Activated T-cell treated with anti-CD3 and anti-CD28 coated beads, Interleukin-2, amount 50 U/mL, for 4 hours (primary cell): Measurements from ENCODE around the gene PTPRT. TPM values are rescaled to one million over a fixed set of nuclear protein-coding genes. Genes with fewer than 3 reads are reported as not detected.
A peak's percentile ranks its signal among the peaks of the same experiment; 100 is the strongest.

ENCODE experiments used
- ATAC-seq, 2 donors: fragments of 200-7000 bp; cut with Tn5 transposase; one replicate each; pipeline ENCODE4 v1.10.0; 2021
- DNase-seq: peaks from one replicate; pipeline ENCODE4 v3.0.0-alpha.2; 2020
- H3K27me3 Mint-ChIP-seq: one replicate; pipeline ENCODE4 v1.8.0; 2021; ENCODE audit warnings: low read depth, mixed read lengths
- H3K36me3 Mint-ChIP-seq: one replicate; pipeline ENCODE4 v1.8.0; 2022; ENCODE audit warnings: mixed read lengths; ENCODE audit not compliant: insufficient read depth
- H3K4me1 Mint-ChIP-seq: one replicate; pipeline ENCODE4 v1.8.0; 2021; ENCODE audit warnings: low read depth, mixed read lengths
- H3K4me3 Mint-ChIP-seq: one replicate; pipeline ENCODE4 v1.8.0; 2021; ENCODE audit warnings: mild to moderate bottlenecking, moderate library complexity, mixed read lengths
- H3K9me3 Mint-ChIP-seq: one replicate; pipeline ENCODE4 v1.8.0; 2021; ENCODE audit warnings: mixed read lengths
- total RNA-seq, 3 donors: library from RNA; stranded (reverse); gene quantifications; one replicate each; pipeline ENCODE4 v1.2.1, GENCODE V29; 2021

Gene PTPRT
- total RNA-seq, 3 donors from 2014 or later = not detected

DNA sequence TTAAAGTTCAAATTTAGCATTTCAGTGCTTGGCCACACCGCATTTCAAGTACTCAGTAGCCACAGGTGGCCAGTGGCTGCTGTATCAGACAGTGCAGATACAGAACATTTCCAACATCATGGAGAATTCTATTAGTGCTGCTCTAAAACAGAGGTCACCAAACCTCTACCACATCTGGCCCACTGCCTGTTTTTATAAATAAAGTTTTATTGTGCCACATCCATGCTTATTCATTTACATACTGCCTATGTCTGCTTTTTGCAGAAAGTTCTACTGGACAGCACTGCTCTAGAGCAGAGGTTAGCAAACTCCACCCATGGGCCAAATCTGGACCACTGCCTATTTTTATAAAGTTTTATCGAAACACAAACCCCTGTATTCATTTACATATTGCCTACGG, 3.7 kb upstream of the PTPRT start:
- DNase-seq (no peak), ATAC-seq (no peak)
- H3K4me1 Mint-ChIP-seq = peaks cover under 1% of the 10 kb centered on the region
- H3K4me3 Mint-ChIP-seq = no peak overlapping the region
- peaks cover 37% of the 10 kb centered on the region for H3K27me3 Mint-ChIP-seq
- H3K9me3 Mint-ChIP-seq = no peaks in the 10 kb centered on the region
- no peaks in the 10 kb centered on the region for H3K36me3 Mint-ChIP-seq

DNA sequence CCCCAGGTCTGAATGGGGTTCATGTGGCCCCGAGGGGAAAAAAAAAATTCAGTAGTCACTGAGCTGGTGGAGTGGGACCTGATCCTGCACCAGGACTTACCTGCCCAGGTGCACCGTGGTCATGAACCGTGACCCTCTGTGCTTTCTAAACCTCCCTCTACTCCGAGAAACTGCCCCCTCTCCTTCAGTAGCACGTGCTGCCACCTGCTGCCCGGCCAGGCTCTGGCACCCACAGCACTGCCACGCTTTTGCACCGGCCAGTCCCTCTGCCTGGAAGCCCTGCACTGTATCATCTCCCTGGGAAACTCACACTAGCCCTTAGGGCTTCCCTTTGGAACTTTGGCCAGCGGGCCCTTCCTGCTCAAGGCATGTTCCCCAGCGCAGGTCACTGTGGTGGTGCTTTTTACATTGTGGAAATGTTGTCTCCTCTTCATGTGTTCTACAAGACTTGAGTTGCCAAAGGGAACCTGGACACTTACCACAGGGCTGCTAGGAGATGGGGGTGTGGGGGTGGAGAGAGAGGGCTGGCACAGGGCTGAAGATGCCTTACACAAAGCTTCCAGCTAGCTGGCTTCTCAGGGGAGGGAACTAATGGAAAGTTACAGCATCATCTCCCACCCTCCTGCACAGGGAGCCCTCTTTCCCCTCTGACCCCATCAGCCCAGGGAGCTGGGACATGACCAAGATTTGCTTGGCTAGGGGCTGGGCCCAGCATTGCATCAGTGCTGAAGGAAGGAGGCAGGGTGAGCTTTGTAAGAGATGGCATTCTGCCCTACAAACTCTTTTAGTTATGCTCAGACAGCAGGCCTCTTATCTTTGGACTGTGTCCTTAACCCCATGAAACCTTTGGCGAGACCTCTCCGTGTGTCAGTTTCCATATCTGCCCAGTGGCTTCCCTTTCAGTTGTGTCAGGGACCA, 2.5 kb upstream of the PTPRT start:
- Mint-ChIP-seq H3K4me1 (peaks cover 4% of the 10 kb centered on the region), H3K27me3 (peaks cover 47% of the 10 kb centered on the region), H3K36me3 (no peaks in the 10 kb centered on the region), H3K4me3 (no peak overlapping the region), H3K9me3 (no peaks in the 10 kb centered on the region)
- DNase-seq = no peak
- ATAC-seq = no peak

DNA sequence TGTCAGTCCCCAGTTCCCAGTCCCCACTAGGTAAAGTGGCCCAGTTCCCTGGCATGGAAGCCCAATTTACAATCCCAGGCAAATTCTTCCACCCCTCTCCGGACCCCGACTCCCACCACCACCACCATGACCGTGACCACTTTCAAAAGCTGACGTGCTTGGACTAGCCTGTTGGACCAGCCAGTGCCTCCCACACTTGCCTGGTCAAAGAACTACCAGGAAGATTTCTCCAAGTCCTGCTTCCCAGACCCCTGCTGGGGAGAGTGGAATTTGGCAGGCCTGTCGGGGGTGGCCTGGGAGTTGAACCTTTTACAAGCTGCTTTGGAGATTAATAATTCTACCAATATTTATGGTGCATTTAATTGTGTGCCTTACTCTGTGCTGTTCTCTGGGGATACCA, 1.4 kb upstream of the PTPRT start:
- DNase-seq = no peak
- H3K36me3 Mint-ChIP-seq = no peaks in the 10 kb centered on the region
- H3K4me3 Mint-ChIP-seq = no peak overlapping the region
- no peaks in the 10 kb centered on the region for H3K9me3 Mint-ChIP-seq
- ATAC-seq = no peak
- peaks cover 54% of the 10 kb centered on the region for H3K27me3 Mint-ChIP-seq
- H3K4me1 Mint-ChIP-seq = peaks cover 4% of the 10 kb centered on the region

DNA sequence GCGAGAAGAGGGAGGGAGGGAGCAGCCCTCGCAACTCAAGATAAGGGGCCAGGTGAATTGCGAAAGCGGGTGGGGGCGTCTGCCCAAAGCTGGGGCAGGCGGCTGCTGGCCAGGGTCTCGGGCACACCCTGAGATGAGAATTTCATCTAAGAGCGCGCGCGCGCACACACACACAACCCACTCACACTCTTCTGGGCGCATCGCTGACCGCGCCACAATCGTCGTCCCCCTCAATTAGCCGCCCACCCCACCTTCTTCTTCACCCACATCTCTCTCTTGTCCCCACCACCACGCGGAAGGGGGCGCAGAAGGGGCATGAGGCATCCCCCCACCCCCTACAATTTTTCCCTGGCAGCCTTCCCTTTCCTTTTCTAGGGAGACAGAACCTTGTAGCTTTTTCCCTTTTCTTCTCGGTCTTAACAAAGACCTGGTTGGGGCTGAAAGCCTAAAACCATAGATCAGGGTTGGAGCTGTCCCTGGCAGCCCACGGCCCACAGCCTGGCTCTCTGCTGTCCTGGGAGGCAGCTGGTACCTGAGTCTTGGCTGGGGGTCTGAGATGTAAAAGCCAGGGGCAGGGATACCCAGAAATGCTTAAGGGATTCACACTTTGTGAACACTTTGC, 737 bp upstream of the PTPRT start:
- ATAC-seq (no peak), DNase-seq (no peak)
- Mint-ChIP-seq H3K4me1 (peaks cover 4% of the 10 kb centered on the region), H3K27me3 (peaks cover 55% of the 10 kb centered on the region), H3K36me3 (no peaks in the 10 kb centered on the region), H3K9me3 (no peaks in the 10 kb centered on the region), H3K4me3 (no peak overlapping the region)

DNA sequence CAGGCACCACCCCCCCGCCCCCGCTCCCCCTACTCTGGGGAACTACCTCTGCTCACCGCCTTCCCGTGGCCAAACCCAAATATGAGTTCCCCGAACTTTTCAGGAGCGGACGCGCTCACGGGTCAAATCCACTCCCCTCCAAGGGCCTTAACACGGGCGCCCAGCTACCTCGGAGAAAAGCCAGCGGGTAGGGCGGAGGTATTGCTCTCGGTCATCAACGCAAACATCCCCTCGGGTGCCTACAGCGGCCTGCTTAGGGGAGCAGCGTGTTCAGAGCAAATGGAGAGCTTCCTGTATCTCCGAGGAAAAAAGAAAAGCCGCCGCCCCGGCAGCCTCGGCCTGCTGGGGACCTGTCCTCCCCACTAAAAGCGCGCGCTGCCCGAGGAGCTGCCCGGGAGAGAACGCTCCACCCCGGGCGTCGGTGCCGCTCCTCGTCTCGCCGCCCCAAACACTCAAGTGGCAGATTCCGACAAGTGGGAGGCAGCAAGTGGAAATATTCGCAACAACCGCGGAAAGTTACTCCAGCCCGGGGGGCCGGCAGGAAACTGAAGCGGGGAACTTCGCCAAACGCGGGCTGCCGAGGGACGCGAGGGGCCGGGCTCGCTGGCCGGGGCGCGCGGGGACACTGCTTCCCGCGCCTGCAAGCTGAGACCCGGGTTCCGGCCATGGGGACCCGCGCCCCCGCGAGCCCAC, 699 bp downstream of the PTPRT start:
- no peak for DNase-seq
- no peak for ATAC-seq
- Mint-ChIP-seq H3K4me1 (peaks cover 4% of the 10 kb centered on the region), H3K4me3 (no peak overlapping the region), H3K9me3 (no peaks in the 10 kb centered on the region), H3K36me3 (no peaks in the 10 kb centered on the region), H3K27me3 (peaks cover 58% of the 10 kb centered on the region)

DNA sequence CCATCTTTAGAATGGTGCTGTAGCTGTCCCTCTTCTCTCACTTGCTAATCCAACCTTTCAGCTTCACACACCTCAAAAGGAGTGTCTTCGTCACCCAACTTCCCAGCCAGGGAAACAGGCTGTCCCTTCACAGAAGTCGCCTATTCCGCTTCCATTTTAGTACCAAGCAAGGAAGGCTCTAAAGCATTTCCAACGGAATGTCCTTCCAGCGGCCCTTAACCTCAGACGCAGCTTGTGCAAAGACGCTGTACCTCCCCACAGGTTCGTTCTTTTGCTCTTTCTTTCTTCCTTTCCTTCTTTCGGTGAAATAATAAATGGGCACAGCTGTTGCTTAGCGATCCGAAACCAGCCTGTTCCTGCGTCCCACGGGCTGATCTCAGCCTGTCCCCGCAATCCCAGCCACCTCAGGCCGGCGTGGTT, 1.5 kb downstream of the PTPRT start:
- no peaks in the 10 kb centered on the region for H3K36me3 Mint-ChIP-seq
- ATAC-seq (no peak), DNase-seq (no peak)
- no peaks in the 10 kb centered on the region for H3K9me3 Mint-ChIP-seq
- peaks cover 4% of the 10 kb centered on the region for H3K4me1 Mint-ChIP-seq
- H3K27me3 Mint-ChIP-seq = peaks cover 58% of the 10 kb centered on the region
- no peak overlapping the region for H3K4me3 Mint-ChIP-seq

DNA sequence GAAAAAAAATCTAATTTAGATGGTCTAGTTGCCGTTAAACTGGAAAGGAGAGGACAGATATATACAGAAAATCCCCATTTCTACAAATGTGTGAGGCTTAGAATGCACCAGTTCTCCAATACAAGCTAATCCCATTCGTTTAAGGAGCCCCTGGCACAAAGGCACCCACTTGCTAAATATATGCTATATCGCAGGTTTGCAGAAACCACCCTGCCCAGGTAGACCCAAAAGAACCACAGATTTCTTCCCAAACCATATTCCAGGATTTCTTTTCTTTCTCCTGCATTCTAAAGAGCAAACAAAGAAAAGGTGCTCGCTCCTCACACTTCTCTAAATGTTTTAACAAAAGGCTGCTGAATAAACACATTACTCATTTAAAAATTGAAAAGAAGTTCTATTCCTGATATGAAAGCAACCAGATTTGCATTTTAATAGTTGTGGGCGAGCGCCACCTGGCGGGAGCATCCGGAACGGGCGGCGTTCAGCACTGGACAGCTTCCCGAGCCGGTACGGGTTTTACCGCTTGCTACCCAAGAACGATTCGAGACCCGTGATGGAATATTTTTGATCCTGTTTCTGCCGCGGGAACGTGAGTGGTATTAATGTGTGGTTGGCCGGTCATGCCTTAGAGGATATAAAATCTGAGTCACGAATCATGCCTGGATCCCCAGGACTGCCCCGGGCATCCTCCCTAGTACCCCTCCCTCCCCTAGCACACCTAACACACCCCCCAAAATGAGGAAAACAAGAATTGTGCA, 2.1 kb downstream of the PTPRT start:
- DNase-seq = peak; percentile 23
- peak in 1 of 2 donors; percentile 61 for ATAC-seq
- H3K27me3 Mint-ChIP-seq = peaks cover 53% of the 10 kb centered on the region
- H3K9me3 Mint-ChIP-seq = no peaks in the 10 kb centered on the region
- no peak overlapping the region for H3K4me3 Mint-ChIP-seq
- no peaks in the 10 kb centered on the region for H3K36me3 Mint-ChIP-seq
- H3K4me1 Mint-ChIP-seq = peaks cover 4% of the 10 kb centered on the region

DNA sequence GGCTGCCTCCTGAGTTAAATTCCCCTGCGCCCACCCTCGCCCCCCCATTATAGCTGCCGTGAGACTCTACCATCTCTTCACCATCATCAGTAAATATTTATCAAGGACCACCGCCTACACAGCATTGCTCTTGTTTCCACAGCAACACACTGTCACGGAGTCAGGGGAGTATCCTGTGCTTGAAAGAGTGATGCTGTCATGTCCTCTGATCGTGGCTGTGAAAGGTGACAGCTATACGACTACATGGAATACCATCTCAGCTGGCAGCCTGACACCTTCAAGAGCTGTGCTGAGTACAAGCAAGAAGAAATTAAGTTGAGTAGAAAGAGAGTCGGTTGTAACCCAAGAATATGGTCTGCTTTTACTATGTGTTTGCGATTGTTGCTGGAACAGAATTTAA, 3.4 kb downstream of the PTPRT start:
- peaks cover 44% of the 10 kb centered on the region for H3K27me3 Mint-ChIP-seq
- no peaks in the 10 kb centered on the region for H3K9me3 Mint-ChIP-seq
- peaks cover 4% of the 10 kb centered on the region for H3K4me1 Mint-ChIP-seq
- no peaks in the 10 kb centered on the region for H3K36me3 Mint-ChIP-seq
- ATAC-seq (no peak), DNase-seq (no peak)
- no peak overlapping the region for H3K4me3 Mint-ChIP-seq

DNA sequence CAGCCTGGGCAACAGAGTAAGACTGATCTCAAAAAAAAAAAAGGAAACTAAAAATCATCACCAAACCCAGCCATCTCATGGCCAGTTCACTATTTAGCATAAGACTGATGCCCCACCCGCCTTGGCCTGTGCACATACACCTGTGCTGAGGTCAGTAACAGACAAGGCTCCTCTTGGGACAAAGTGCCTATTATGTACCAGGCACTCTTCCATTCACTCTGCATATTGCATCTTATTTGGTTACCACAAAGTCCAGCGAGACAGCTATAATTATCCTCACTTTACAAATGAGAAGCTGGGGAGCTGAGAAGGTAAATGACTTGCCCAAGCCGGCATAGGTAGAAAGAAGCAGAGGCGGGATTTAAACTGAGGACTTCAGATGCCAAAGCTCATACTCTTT, 3.8 kb downstream of the PTPRT start:
- Mint-ChIP-seq H3K4me1 (peaks cover 4% of the 10 kb centered on the region), H3K9me3 (no peaks in the 10 kb centered on the region), H3K36me3 (no peaks in the 10 kb centered on the region), H3K4me3 (no peak overlapping the region), H3K27me3 (peaks cover 40% of the 10 kb centered on the region)
- ATAC-seq (no peak), DNase-seq (no peak)

DNA sequence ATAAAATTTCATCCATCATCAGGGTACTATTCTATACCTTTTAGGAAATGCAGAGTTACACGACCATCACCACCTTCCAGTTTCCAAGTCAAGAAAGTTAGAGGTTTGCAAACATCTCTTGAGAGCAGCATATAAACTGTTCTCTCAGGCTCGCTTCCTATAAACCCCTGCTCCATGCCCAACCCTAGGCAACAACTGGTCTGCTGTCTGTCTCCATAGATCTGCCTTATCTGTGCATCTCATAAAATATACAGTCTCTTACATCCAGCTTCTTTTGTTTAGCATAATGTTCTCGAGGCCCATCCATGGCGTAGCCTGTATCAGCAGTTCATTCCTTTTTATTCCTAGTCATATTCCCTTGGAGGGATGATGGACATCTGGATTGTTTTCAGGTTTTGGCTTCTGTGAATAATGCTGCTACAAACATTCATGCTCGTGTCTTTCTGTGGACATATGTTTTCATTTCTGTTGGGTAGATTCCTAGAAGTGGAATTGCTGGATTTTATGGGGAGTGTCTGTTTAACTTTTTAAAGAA, 6.1 kb downstream of the PTPRT start:
- Mint-ChIP-seq H3K36me3 (no peaks in the 10 kb centered on the region), H3K4me3 (no peak overlapping the region), H3K27me3 (peaks cover 26% of the 10 kb centered on the region), H3K4me1 (peaks cover 4% of the 10 kb centered on the region), H3K9me3 (no peaks in the 10 kb centered on the region)
- no peak for DNase-seq
- no peak for ATAC-seq

DNA sequence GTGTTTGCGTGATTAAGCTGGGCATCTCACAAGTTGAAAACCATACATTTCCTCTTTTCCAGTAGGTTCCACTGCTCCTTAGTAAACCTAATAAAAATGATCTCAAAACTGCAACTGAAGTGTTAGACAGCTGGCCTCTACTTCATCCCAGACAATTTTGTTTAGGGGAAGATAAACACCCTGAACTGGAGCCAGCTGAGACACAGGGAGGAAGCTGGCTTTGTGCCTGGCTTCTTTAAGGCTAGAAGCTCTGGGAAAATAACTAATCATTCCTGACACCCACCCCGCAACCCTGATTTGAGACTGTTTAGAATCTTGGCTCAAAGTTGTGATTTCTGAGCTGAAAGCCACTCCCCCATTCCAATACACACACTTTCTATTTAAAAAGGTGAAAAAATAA, 11.6 kb downstream of the PTPRT start:
- H3K9me3 Mint-ChIP-seq = no peaks in the 10 kb centered on the region
- ATAC-seq = no peak

DNA sequence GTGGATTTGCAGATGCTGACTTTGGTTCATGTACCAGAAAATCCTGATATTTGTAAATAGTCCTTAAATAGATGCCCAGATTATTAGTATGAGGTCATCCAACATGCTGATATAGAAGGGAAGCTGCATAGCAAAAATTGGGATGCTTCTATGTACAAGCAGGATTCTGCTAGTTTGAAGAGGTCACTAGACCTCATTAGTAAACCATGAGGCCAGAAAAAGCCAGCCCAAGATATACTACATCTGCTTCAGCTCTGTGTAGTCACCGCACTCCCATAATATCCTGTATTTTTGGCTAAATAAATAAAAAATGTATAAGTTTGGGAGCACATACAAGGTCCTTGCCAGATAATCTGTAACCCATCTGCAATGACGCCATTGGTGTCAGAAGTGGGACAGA, 13.0 kb downstream of the PTPRT start:
- Mint-ChIP-seq H3K4me1 (no peaks in the 10 kb centered on the region), H3K9me3 (no peaks in the 10 kb centered on the region), H3K4me3 (no peak overlapping the region), H3K27me3 (peaks cover 8% of the 10 kb centered on the region), H3K36me3 (no peaks in the 10 kb centered on the region)
- DNase-seq = no peak
- no peak for ATAC-seq

More for the DNA sequence above, 11.6 kb downstream of the PTPRT start:
- peaks cover 5% of the 10 kb centered on the region for H3K27me3 Mint-ChIP-seq
- no peak overlapping the region for H3K4me3 Mint-ChIP-seq
- no peaks in the 10 kb centered on the region for H3K36me3 Mint-ChIP-seq
- no peaks in the 10 kb centered on the region for H3K4me1 Mint-ChIP-seq
- DNase-seq = no peak

DNA sequence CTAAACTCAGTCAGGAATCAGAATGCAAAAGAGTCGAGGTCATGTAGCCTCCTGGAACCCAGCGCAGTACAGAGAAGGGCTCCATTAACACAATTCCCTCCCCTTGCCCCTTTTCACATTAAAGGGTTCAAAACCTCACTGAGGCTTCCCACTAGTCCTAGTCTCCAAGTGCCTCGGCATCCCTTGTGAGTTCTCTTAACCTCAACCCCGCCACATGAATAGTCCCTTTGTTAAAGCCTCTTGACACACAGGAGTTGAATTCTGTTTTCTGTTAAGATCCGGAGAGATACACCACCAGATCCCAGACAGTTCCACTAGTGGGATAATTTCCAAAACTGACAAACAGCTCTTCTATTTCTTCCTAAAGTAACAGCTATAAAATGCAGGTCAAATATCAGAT, 17.8 kb downstream of the PTPRT start:
- Mint-ChIP-seq H3K4me1 (no peaks in the 10 kb centered on the region), H3K4me3 (no peak overlapping the region), H3K27me3 (peaks cover 8% of the 10 kb centered on the region), H3K36me3 (no peaks in the 10 kb centered on the region), H3K9me3 (no peaks in the 10 kb centered on the region)
- no peak for DNase-seq
- ATAC-seq = no peak

DNA sequence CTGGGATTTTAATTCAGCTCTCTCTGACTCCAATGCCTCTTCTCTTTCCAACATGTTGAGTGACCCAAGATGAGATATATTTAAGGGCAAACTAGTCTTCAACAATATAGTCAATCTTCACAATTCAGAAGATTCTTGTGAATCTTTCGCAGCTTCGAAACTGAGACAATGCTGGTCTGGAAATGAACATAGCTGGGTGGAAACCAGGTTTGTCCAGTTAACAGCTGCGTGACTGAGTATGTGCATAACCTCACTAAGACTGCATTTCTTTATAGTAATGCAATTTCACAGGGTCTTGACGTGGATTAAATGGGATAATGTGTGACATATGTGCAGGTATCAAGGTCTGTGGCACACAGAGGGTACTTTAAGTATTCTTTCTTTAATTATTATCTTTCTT, 18.9 kb downstream of the PTPRT start:
- no peaks in the 10 kb centered on the region for H3K4me1 Mint-ChIP-seq
- ATAC-seq (no peak), DNase-seq (no peak)
- no peaks in the 10 kb centered on the region for H3K9me3 Mint-ChIP-seq
- H3K4me3 Mint-ChIP-seq = no peak overlapping the region
- H3K36me3 Mint-ChIP-seq = no peaks in the 10 kb centered on the region
- H3K27me3 Mint-ChIP-seq = peaks cover 3% of the 10 kb centered on the region
